Mesenteric fat pad (tissue), 1 donor: ENCODE data around the gene NTF3. TPM values are rescaled to one million over a fixed set of nuclear protein-coding genes. Genes with fewer than 3 reads are reported as not detected.
"Not testable (repeated sequence)": the region's sequence is repeated elsewhere in the genome, so short reads cannot be mapped to it uniquely, and the experiment has no call there.

Experiments
- DNase-seq: peaks from one replicate; pipeline ENCODE4 v3.0.0-alpha.2; 2020; ENCODE audit warnings: low spot score
- total RNA-seq: library from RNA; stranded (reverse); fragmentation: NEBNext Ultra II Directional; extraction: Animal tissue kit (Norgen Biotek cat#: 25700); gene quantifications from one replicate; pipeline ENCODE4 v1.2.1, GENCODE V29; 2021
- donor health status: DM: yes; HTN: yes; CAD: no.

Gene NTF3
- total RNA-seq, 1 donor from 2014 or later, result 0.84 TPM

GRCh38 chr12:5524769-5525436, 93.0 kb downstream of the NTF3 start:
- DNase-seq, result no peak

- no peak for DNase-seq
Observed at GRCh38 chr12:5525783-5526367, 94.0 kb downstream of the NTF3 start.

GRCh38 chr12:5533368-5533767, 101.5 kb downstream of the NTF3 start:
- DNase-seq, result no peak

DNA sequence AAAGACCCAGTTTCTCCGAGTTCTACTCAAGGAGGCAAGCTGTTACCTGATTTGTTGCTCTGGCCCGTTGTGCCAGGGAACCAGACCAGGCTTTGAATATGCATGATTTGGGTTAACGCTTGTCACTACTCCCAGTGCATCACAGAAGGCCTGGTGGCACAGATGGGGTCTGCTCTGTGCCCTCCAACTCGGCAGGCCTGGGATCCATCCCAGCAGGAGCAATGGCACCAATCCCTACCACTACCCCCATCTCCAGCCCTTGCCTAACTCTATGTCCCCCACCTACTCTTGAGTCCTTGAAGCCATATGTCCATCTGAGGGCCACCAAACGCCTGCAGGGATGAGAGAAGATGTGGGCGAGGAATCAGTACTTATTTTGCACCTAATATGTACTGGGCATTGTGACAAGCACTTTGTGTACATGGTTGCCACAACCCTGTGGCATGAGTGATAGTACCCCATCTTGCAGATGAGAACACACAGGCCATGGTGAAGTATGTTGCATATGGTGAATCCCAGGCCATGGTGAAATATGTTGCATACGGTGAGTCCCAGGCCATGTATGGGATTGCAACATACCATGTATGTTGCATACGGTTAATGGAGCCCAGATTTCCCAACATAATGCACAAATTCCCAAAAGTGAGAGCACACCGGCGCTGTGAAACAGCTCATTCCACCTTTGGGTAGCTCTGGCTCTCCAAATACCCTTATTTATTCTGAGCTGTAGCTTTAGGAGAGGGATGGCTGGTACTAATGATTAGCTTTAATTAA, 102.7 kb downstream of the NTF3 start:
- no peak for DNase-seq

DNA sequence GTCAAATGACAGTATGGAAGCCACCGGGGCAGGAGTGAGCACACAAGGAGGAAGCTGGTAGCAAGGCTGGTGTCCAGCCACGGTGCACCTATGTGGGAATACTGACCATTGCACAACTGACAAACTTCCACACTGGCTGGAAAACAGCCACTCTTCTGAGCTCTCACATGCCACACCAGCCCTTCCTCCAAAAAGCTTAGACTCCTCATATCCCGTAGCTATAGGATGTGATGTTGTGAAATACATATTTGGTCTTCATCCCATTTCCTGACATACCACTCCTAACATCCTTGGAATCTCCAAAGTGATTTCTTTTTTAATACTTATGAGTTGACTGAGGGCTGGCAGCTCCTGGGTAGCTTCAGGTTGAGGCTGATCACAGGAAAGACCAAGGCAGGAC, 103.6 kb downstream of the NTF3 start:
- no peak for DNase-seq

- not testable (repeated sequence) for DNase-seq
Observed at GRCh38 chr12:5537026-5537615, 105.2 kb downstream of the NTF3 start.

DNA sequence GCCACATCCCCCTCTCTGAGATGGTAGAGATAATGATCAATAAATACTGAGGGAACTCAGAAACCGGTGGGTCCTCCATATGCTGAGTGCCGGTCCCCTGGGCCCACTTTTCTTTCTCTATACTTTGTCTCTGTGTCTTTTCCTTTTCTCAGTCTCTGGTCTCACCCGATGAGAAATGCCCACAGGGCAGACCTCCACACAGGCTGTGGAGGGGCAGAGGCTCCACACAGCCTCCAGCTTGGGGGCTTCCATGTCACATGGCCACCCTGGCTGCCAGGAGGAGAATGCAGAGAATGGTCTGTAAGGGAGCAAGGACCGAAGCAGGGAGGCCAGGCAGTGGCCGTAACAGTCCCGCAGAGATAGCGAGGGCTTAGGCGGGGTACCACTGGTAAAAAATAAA, 105.9 kb downstream of the NTF3 start:
- DNase-seq, result no peak
